NCI-H526 (cell line): ENCODE measurements around the gene SH3RF1.

Experiments used
- DNase-seq, 2 experiments: peaks; one replicate each; lab custom pipeline; 2025; lab: John Stamatoyannopoulos, UW

Gene SH3RF1

DNA sequence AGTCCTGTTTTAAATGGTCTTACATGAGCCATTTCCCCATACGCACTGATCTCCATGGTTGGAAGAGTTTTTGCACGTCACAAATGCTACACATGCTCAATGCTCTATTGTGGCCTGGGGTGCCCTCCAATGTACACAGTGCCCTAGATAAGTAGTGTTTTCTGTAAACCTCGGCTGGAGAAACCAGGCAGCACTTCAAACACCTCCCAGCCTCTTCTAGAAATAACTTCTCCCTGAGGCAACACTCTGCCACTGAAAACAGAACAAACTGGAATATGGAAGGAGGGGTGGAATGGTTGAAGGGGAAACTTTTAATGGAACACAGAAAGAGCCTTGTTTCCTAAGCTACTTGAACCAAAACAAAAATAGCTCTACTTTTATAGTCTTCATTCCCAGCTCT, 136.8 kb downstream of the SH3RF1 start:
- no peak for DNase-seq

DNA sequence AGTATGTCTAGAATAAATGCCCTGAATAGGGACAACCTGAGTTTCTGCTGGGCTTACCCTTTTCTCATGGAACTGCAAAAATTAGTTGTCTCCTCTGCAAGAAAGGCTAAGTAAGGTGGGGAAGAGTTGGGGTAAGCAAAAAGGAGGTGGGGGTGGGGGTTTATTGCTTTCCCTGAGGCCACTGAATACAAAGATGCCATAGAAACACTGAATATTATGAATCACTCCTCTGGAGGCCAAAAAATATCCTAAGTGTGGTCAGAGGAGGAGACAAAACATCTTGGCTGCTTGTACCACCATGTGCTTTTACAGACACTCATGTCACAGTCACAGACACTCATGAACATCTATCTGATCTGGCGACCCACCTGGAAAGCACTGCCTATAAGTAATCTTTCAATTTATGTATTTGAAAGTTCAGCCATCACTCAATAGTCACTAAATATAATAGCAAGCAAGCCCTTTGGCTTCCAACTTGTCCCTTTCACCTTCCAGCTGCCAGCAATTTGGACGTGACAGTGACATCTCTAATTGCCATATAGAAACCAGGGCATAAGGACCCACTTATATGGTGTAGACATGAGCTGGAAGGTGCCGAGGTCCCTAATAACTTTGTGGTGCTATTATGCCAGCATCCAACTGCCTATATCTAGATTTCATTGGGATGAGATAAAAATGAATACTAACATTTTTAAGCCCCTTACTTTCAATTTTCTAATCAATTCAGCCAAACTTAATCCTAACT, 138.0 kb downstream of the SH3RF1 start:
- DNase-seq = no peak

DNA sequence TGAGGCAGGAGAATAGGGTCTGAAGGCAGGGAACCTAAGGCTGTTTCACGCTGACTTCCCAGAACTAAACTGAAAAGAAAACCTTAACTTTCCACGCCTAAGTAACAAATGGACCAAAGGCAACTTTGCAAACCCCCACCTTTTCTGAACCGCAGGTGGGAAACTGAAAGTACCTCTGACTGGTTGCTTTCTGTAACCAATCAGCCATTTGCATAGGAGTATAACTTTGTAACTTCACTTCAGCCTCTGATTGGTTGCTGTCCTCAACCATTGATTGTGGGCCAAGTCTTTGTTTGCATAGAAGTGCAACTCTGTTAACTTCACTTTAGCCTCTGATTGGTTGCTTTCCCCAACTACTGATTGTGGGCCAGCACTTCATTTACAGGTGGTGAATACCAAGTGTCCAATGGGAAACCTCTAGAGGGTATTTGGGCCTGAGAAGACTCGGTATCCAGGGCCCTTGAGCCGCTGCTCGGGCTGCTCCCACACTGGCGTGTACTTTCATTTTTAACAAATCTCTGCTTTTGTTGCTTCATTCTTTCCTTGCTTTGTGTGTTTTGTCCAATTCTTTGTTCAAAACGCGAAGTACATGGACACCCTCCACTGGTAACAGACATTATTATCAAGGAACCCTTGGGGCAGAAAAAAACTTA, 139.1 kb downstream of the SH3RF1 start:
- DNase-seq = no peak

DNA sequence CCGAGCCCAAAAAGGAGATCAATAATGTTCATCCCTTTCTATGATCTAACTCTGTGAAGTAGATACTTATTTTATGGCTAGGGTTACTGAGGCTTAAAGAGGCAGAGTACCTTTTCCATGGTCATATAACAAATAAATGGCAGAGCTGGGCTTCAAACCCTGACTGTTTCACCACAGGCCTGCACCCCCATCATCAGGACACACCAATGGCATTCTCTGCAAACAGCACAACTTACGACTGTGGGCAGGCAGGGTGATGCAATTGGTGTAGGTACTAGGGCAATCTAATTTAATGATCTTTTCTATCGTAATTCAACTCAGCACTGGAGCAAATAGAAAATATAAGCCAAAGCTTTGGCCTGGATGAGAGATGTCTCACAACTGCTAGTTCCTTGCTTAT, 141.9 kb downstream of the SH3RF1 start:
- DNase-seq = no peak

DNA sequence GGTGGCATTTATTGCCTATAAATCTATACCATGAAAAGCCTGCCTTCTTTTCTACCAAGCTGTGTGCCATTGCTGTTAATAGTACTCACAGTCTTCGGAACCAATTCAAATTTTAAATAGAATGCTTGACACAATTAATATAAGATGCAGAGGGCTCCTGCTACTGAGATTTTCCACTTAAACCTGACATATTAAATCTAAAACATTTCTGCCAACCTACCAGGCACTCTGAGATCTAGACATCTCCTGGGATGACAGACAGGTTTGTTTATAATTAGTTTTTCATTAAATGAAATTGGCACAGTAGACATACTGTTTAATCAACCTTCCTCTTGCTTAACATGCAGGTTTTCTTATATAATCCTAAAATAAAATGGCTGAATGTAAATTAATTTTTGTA, 143.4 kb downstream of the SH3RF1 start:
- no peak for DNase-seq

DNA sequence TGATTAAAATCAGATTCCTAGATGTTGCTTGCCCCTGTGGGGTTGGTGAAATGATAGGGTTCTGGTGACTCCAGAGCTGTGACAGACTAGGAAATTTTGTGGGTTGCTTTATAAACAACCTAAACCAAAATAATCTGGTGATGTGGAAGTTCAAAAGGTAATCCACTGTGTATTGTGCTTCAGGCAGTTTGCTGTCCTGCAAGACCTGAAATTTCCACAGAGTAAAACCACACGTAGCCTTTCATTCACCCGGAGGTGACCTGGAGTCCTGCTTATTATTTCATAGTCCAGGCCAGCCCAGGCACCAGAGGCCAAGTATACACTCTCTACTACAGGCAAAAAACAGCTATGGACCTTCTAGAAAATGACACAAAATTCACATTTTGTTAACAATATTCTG, 146.1 kb downstream of the SH3RF1 start:
- peak in 1 of 2 experiments; percentile 25 for DNase-seq

DNA sequence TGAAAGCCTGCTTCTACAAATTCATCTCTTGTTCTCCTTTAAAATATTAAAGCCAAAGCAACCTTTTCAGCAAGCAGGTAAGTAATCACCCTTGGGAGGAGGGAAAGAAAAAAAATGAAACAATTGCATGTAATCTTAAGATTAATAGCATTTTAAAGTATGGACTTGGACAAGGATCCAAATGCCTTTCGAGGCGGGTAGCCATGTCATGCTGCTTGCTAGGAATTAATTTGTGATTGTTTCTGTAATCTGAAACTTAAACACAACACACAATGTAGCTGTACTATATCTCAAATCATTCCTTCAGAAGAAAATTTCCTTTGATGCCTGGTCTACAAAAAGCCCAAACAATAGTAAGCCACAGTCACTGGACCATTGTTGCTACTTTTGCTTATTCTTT, 148.3 kb downstream of the SH3RF1 start:
- no peak for DNase-seq

DNA sequence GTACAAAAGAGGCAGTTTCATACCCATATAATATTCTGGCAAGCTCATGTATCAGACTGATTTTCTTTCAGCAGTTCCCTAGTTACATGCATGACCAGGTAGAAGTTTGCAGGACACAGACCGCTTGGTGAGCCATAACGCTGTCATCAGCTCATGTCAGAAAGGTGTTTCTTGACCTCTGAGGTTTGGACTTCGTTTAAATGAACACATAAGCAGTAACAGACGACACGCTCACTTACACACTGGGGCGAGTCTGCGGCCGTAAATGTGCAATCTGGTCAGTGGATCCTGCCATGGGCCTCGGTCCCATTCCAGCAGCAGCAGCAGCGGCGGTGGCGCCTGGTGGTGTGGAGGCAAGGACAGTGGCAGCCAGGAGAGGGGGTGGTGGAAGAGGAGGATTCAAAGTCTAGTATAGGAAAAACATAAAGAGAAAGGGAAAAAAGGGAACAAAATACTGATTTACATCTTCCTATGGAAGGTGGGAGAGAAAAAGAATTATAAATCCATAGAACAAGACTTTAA, 148.8 kb downstream of the SH3RF1 start:
- DNase-seq = no peak

DNA sequence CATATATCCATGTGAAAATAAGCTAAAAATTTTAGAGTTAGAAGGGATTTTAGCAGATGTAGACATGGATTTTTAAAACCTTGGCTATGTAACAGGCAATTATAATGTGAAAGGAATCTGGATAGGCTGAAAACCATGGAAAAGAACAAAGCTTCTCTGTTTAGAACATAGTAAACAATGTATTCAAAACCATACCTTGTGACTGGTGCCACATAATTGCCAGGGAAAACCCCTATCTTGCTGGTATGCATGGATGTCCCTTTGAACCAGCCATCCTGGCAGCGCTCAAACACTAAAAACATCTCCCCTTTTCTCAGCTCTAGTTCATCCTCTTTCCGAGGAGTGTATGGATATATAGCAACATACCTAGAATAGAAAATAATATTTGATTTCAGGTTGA, 150.1 kb downstream of the SH3RF1 start:
- peak in 1 of 2 experiments; percentile 6 for DNase-seq

DNA sequence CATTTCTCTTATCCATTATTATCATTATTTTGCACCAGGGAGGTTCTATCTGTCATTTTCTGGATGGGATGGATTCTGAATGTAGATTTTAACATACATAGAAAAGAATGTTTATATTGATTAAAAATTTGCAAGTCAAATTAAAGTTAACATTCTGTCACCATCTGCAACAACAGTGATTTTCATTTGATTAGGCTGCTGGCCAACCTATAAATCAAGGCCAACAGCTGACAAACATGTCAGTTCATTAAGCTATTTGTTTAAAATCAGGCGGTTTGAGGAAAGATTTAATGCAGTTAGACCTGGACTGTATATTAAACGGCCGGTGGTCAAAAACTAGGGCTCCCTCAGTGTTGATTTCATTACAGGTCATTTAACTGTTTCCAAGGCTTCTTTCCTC, 151.2 kb downstream of the SH3RF1 start:
- peak in 1 of 2 experiments; percentile 50 for DNase-seq

DNA sequence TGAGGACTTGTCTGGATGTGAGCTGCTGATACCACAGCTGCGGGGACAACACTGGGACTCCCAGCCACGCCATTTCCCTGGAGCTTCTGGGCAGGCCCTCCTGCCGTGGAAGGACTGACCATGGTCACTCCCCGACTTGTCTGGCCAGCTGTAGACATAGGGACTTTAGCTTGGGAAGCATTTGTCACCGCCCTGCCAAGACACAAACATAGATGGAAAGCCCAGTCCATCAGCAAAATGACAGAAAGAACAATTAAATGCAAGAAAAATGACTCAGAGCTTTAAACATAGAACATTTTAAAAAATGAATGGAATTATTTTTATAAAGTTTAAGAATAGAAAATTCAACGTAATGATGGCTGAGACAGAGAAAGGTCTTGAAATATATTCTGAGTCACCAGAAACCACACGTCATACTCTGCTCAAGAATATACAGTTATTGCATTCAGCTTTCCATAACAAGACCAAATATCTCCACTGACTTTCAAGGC, 153.1 kb downstream of the SH3RF1 start:
- DNase-seq = no peak

DNA sequence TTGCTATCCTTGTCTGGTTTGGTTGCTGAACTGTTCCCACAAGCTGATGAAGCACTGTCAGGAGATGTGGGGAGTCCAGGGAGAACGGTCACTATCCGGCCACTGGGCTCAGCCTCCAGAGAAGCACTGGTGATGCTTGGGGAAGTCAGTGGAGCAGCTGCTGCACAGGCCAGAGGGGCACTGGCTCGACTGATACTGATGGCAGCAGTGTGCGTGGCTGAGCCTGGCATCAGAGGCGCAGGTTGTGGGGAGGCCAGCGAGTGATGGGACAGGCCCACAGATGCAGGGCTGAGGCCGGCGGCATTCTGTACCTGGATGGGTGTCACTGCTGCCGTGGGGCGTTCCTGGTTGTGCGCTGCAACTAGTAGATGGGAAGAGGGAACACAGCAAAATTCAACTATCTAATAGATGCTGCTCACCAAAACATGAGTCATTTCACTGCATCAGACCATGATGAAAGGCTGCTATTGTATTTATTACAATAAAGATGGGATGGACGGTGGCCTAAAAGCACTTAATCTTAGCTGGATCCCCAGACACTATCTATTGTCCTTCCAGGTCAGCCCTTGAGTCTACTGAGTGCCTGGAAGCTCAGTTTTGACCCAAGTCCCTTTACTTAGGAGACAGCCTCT, 154.4 kb downstream of the SH3RF1 start:
- no peak for DNase-seq

DNA sequence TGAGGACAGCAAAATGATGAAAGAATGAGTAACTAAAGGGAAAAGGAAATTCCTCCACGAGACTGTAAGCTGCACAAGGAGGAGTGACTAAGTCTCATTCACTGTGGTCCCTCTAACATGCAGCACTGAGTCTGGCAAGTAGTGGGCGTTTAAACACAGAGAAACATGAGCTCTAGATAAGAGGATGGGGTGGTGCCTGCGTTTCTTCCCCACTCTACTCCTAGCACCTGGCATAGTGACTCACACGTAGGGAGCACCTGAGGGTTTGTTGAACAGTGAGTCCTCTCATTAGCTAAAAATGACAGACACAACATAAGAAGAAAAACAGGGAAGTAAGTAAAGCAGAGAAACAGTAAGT, 154.9 kb downstream of the SH3RF1 start:
- no peak for DNase-seq

DNA sequence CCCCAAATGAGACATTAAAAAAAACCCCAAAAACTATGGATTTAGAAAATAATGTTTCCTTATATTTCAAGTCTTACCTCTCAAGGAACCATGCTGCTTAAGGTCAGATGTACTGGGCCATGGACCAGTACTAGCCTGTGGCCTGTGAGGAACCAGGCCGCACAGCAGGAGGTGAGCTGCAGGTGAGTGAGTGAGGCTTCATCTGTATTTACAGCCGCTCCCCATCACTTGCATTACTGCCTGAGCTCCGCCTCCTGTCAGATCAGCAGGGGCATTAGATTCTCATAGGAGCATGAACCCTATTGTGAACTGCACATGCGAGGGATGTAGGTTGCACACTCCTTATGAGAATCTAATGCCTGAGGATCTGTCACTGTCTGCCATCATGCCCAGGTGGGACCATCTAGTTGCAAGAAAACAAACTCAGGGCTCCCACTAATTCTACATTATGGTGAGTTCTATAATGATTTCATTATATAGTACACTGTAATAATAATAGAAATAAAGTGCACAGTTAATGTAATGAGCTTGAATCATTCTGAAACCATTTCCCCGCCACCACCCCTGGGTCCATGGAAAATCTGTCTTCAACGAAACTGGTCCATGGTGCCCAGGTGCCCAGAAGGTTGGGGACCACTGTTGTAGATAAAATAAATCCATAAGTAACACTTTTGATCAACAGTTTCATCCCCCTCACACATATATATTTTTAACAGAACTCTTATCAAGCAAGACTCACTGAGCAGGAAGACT, 155.4 kb downstream of the SH3RF1 start:
- DNase-seq = no peak

DNA sequence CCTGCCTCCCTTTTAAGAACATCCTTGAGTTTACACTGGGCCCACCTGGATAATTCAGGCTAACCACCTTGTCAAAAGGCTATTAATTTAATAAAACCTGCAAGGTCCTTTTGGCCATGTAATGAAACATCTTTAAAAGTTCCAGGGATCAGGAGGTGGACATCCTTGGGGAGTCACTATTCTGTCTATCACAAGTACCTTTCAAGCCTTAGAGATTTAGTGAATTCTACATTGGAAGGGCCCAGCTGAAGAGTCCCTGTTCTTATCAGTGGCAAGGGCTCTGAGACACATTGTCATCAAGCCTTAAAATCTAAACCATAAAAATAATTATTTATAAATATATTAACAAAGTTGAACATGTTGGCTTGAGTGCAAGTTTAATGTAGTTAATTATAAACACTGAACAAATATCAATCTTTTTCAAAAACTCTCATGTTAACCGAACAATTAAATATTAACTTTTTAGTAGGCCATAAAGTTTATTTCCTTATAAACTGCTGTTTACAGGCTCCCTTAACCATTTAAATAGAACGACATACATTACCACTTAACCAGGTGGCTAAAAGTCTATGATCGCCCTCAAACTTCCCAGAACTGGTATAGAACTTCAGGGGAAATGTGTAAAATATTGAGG, 156.3 kb downstream of the SH3RF1 start:
- no peak for DNase-seq

DNA sequence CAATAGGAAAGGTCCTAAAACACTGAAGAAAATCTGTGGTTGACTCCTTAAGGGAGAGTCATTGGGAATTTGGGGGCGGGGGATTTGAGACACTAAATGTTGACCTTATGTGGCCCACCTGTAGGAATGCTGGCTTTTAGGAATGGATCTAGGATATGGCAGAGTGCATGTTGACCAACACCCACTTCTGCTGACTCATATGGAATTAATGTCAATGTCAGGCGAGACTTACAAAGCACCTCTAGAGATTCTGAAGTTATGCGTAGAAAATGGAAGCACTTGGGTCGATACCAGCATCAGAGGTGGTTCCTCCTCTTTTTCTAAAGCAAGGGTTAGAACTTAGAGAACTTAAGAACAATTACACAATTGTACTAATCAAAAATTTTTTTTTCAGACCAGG, 160.1 kb downstream of the SH3RF1 start:
- DNase-seq = no peak

DNA sequence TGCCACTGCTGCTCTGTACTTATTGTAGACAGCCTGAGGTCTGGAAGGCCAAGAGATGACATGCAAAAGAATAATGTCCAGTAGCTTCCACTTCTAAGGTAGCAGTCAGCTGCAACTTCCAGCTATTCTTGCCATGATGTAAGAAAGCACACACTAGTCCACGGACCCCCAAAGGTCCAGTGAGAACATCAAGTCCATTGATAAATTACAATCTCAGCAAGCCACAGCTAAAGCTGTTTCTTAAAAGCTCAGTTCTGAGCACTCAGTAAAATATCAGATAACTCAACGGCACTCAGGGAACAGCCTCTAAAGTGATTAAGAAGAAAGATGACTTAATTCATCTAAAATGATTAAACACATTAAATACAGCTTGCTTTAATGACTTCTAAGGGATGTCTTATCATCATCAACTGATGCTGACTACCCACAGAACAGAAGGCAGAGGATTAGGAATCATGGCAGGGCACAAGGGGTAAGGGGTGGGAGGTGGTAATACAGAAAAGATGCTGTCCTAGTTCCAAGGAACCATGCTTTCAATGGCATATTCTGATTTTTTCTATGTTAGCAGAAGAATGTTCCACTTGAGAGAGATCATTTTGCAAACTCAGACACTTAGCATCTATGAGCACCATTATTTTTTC, 161.6 kb downstream of the SH3RF1 start:
- no peak for DNase-seq

DNA sequence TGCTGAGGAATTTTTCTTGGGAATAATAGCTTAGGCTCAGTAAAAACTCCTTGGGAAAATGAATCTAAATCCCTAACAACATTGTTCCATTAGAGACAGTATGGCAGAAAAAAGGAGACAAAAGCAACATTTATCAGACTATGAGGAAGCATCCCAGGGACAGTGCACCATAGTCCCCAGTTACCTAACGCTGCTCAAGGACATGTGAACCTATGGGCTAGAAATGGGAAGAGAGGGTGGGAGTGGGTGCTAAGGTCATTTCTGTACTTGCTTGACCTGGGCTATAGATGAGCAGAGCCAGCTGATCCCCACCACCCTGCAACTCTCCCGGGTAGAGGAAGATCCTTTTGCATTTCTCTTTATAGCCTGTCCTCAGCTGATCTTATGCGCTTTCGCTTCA, 162.5 kb downstream of the SH3RF1 start:
- no peak for DNase-seq

DNA sequence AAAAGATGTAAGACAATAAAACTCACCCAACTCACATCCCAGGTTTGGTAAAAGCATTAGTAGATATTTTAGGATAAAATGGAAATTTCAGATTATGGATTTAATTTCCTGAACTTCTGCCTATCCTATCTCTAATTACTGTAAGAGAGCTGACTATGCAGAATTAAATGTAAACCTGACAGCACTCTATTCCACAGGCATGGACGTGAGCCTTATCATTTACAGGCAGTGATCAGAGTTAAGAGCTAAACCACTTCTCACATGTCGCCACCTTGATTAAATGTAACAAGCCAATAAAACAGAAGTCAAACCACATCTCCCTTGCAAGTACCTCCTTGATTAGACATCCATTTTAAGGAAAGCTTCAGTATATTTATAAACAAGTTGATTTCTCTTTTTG, 163.2 kb downstream of the SH3RF1 start:
- no peak for DNase-seq

DNA sequence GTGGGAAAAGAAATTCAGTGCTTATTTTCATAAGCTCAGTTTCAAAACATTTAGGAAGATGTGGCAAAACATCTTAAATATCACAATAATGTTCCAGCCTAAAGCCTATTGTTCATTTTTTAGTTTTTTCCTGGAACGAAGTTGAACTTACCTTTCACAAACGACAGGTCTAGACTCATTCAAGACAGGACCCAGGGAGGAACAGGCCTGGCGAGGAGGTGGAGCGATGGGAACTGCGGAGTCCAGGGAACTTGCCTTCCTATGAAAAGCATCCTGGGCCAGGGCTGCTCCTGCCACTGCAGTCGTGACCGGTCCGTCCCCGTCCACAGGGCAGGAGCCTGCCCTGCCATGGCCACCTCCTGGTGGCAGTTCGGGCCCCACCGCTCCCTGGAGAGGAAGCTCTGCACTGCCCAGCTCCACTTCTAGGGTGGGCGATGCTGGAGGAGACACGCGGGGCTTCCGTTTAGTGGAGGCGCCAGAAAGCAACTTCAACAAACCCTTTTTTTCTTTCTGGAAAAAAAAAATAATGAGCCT, 164.0 kb downstream of the SH3RF1 start:
- DNase-seq = no peak

DNA sequence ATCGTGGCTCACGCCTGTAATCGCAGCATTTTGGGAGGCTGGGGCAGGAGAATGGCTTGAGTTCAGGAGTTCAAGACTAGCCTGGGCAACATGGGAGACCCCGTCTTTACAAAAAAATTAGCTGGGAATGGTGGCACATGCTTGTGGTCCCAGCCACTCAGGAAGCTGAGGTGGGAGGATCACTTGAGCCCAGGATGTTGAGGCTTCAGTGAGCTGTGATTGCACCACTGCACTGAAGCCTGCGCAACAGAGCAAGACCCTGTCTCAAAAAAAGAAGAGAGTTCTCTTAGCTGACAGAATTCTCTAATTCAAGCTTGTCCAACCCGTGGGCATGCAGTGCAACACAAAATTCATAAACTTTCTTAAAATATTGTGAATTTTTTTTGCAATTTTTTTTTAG, 165.1 kb downstream of the SH3RF1 start:
- no peak for DNase-seq
